ENCODE measurements around the gene IQGAP2. TPM values are rescaled to one million over a fixed set of nuclear protein-coding genes. Genes with fewer than 3 reads are reported as not detected.

The IQGAP2 gene
- total RNA-seq, 1 donor from 2014 or later, result 4.0 TPM

DNA sequence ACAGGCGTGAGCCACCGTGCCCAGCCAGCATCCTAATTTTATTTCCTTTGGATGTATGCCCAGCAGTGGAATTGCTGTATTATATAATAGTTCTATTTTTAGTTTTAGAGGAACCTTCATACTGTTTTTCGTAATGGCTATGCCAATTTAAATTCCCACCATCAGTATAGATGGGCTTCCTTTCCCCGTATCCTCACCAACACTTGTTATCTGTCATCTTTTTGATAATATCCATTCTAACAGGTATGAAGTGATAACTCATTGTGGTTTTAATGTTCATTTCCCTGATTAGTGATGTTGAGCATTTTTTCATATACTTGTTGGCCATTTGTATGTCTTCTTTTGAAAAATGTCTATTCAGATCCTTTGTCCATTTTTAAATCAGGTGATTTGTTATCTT, 325.9 kb downstream of the IQGAP2 start:
- peaks cover 1% of the 10 kb centered on the region for H3K36me3 ChIP-seq (ENCODE audit: control insufficient read depth, insufficient read depth, low read length)
- TF ChIP-seq, protein P1, sequence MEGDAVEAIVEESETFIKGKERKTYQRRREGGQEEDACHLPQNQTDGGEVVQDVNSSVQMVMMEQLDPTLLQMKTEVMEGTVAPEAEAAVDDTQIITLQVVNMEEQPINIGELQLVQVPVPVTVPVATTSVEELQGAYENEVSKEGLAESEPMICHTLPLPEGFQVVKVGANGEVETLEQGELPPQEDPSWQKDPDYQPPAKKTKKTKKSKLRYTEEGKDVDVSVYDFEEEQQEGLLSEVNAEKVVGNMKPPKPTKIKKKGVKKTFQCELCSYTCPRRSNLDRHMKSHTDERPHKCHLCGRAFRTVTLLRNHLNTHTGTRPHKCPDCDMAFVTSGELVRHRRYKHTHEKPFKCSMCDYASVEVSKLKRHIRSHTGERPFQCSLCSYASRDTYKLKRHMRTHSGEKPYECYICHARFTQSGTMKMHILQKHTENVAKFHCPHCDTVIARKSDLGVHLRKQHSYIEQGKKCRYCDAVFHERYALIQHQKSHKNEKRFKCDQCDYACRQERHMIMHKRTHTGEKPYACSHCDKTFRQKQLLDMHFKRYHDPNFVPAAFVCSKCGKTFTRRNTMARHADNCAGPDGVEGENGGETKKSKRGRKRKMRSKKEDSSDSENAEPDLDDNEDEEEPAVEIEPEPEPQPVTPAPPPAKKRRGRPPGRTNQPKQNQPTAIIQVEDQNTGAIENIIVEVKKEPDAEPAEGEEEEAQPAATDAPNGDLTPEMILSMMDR (IDR thresholded peaks at IDR 0.05; ENCODE audit: insufficient read depth, low read length, poor library complexity, severe bottlenecking), result no peak
- no peak for DNase-seq (ENCODE audit: low read depth)
- no peak overlapping the region for H3K4me3 ChIP-seq (ENCODE audit: low read depth, low read length)
- no peaks in the 10 kb centered on the region for H3K27me3 ChIP-seq (ENCODE audit: control insufficient read depth, insufficient read depth, low read length)

DNA sequence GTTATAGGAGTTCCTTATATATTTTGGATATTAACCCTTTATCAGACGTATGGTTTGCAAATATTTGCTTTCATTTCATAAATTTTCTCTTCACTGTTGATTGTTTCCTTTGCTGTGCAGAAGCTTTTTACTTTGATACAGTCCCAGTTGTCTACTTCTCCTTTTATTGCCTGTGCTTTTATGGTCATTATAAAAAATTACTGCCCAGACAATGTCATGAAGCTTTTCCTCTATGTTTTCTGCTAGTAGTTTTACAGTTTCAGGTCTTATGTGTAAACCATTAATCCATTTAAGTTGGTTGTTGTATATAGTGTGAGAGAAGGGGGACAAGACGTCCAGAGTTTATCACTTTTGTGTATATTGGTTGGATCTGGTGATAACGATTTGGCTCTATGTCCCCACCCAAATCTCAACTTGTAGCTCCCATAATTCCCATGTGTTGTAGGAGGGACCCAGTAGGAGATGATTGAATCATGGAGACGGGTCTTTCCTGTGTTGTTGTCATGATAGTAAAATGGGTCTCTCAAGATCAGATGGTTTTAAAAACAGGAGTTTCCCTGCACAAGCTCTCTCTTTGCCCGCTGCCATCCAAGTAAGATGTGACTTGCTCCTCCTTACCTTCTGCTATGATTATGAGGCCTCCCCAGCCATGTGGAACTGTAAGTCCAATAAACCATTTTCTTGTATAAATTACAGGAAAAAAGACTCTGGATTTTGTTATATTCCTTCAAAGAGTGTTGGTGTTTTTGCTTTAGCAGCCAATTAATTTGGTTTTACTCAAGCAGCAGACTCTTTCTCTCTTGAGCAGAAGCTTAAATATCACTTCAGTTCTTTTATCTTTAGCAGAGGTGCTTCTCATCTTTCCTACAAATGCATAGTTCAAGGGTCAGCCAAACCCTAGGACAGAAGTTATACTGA, 326.5 kb downstream of the IQGAP2 start:
- Histone ChIP-seq H3K36me3 (ENCODE audit: control insufficient read depth, insufficient read depth, low read length) (peaks cover 1% of the 10 kb centered on the region), H3K27me3 (ENCODE audit: control insufficient read depth, insufficient read depth, low read length) (no peaks in the 10 kb centered on the region), H3K4me3 (ENCODE audit: low read depth, low read length) (no peak overlapping the region)
- TF ChIP-seq, protein P1 (IDR thresholded peaks at IDR 0.05; ENCODE audit: insufficient read depth, low read length, poor library complexity, severe bottlenecking), result no peak
- no peak for DNase-seq (ENCODE audit: low read depth)

DNA sequence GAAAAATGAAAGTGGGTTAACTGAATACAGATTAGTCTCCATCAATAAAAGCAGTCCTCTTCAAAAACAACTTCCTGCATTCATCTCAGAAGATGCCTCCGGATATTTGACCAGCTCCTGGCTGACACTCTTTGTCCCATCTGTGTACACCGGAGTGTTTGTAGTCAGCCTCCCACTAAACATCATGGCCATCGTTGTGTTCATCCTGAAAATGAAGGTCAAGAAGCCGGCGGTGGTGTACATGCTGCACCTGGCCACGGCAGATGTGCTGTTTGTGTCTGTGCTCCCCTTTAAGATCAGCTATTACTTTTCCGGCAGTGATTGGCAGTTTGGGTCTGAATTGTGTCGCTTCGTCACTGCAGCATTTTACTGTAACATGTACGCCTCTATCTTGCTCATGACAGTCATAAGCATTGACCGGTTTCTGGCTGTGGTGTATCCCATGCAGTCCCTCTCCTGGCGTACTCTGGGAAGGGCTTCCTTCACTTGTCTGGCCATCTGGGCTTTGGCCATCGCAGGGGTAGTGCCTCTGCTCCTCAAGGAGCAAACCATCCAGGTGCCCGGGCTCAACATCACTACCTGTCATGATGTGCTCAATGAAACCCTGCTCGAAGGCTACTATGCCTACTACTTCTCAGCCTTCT, 329.4 kb downstream of the IQGAP2 start:
- peaks cover 1% of the 10 kb centered on the region for H3K36me3 ChIP-seq (ENCODE audit: control insufficient read depth, insufficient read depth, low read length)
- TF ChIP-seq, protein P1 (IDR thresholded peaks at IDR 0.05; ENCODE audit: insufficient read depth, low read length, poor library complexity, severe bottlenecking), result no peak
- H3K4me3 ChIP-seq (ENCODE audit: low read depth, low read length), result no peak overlapping the region
- no peak for DNase-seq (ENCODE audit: low read depth)
- H3K27me3 ChIP-seq (ENCODE audit: control insufficient read depth, insufficient read depth, low read length), result no peaks in the 10 kb centered on the region

DNA sequence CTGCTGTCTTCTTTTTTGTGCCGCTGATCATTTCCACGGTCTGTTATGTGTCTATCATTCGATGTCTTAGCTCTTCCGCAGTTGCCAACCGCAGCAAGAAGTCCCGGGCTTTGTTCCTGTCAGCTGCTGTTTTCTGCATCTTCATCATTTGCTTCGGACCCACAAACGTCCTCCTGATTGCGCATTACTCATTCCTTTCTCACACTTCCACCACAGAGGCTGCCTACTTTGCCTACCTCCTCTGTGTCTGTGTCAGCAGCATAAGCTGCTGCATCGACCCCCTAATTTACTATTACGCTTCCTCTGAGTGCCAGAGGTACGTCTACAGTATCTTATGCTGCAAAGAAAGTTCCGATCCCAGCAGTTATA, 329.9 kb downstream of the IQGAP2 start:
- no peaks in the 10 kb centered on the region for H3K27me3 ChIP-seq (ENCODE audit: control insufficient read depth, insufficient read depth, low read length)
- DNase-seq (ENCODE audit: low read depth), result no peak
- H3K36me3 ChIP-seq (ENCODE audit: control insufficient read depth, insufficient read depth, low read length), result peaks cover 1% of the 10 kb centered on the region
- TF ChIP-seq, protein P1 (IDR thresholded peaks at IDR 0.05; ENCODE audit: insufficient read depth, low read length, poor library complexity, severe bottlenecking), result no peak
- H3K4me3 ChIP-seq (ENCODE audit: low read depth, low read length), result no peak overlapping the region

DNA sequence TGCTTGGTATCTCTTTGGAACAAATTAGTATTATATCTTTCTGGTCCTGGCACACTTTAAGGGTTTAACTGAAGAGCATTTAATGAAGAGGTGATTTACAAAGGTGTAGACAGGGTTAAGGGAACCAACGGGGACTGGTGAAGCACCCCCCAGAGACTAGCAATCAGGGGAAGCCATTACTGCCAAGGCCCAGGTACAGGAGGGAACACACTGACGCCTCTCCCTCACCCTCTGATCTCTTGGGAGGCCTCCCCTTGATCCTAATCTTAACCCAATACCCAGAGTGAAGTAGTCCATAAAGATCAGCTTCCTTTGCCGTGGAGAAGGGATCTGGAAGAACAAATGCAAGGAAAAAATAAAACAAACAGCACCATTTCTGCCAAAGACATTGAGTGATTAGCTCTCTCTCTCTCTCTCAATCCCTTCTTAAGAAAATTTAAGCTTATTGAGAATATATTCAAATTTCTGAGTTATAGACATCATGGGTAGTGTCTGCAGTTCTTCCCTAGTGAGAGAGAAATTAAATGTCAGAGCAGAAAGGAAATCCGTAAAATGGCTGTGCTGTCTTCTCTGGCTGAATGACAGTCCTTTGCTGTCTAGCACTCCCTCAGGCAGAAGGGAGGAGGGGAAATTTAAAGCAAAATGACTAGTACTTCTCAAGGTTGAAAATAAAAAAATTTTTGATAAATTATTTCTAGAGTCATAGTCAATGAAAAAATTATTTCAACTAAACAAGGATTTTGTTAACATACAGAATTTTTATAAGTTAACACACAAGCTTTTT, 332.9 kb downstream of the IQGAP2 start:
- no peak for DNase-seq (ENCODE audit: low read depth)
- no peaks in the 10 kb centered on the region for H3K27me3 ChIP-seq (ENCODE audit: control insufficient read depth, insufficient read depth, low read length)
- no peak overlapping the region for H3K4me3 ChIP-seq (ENCODE audit: low read depth, low read length)
- TF ChIP-seq, protein P1 (IDR thresholded peaks at IDR 0.05; ENCODE audit: insufficient read depth, low read length, poor library complexity, severe bottlenecking), result no peak
- H3K36me3 ChIP-seq (ENCODE audit: control insufficient read depth, insufficient read depth, low read length), result peaks cover 1% of the 10 kb centered on the region

Data from kidney epithelial cell (primary cell).